ENCODE measurements around the gene TRAF3. TPM values are rescaled to one million over a fixed set of nuclear protein-coding genes. Genes with fewer than 3 reads are reported as not detected.

TRAF3 gene
- total RNA-seq, 1 donor from 2014 or later = 25.8 TPM

DNA sequence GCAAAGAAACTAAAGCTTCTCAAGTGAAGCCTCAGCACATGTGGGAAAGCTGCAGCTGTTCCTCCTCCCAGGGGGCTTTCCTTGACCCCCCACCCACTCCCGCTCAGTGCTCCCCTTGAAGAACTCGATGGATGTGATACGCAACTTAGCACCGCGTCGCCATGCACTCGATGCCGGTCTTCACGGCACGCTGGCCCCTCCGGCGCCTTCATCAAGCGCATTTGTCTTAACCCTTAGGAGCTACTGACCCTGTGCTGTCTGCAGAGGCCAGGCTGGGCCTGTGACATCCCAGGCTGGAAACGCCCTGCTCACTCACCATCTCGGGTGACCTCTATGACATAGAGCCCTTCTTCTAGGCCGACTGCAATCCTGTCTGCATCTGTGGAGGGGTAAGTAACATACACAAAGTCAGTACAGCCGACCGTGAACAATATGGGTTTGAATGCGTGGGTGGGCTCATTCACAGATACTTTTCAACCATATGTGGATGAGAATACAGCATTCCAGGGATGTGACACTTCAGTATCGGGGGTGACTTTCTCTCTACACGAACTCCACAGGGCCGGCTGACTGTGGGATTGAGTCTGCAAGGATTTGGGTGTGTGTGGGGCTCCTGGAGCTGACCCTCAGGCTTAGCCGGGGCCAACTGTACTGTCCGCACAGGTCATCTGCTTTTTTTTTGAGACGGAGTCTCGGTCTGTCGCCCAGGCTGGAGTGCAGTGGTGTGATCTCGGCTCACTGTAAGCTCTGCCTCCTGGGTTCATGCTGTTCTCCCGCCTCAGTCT, 168.3 kb downstream of the TRAF3 start:
- H3K4me1 Mint-ChIP-seq = no peaks in the 10 kb centered on the region
- no peaks in the 10 kb centered on the region for H3K27me3 Mint-ChIP-seq (ENCODE audit: low read depth)
- TF ChIP-seq, protein P1, sequence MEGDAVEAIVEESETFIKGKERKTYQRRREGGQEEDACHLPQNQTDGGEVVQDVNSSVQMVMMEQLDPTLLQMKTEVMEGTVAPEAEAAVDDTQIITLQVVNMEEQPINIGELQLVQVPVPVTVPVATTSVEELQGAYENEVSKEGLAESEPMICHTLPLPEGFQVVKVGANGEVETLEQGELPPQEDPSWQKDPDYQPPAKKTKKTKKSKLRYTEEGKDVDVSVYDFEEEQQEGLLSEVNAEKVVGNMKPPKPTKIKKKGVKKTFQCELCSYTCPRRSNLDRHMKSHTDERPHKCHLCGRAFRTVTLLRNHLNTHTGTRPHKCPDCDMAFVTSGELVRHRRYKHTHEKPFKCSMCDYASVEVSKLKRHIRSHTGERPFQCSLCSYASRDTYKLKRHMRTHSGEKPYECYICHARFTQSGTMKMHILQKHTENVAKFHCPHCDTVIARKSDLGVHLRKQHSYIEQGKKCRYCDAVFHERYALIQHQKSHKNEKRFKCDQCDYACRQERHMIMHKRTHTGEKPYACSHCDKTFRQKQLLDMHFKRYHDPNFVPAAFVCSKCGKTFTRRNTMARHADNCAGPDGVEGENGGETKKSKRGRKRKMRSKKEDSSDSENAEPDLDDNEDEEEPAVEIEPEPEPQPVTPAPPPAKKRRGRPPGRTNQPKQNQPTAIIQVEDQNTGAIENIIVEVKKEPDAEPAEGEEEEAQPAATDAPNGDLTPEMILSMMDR (conservative IDR thresholded peaks at IDR 0.05) = no peak
- DNase-seq (ENCODE audit: low read depth, low spot score) = no peak
- peak overlapping the region; percentile 35 for H3K27ac Mint-ChIP-seq (ENCODE audit: unreplicated experiment)
- no peak overlapping the region for H3K4me3 Mint-ChIP-seq
- H3K9me3 Mint-ChIP-seq = no peaks in the 10 kb centered on the region
- H3K36me3 Mint-ChIP-seq (ENCODE audit: low read depth) = peaks cover 6% of the 10 kb centered on the region

DNA sequence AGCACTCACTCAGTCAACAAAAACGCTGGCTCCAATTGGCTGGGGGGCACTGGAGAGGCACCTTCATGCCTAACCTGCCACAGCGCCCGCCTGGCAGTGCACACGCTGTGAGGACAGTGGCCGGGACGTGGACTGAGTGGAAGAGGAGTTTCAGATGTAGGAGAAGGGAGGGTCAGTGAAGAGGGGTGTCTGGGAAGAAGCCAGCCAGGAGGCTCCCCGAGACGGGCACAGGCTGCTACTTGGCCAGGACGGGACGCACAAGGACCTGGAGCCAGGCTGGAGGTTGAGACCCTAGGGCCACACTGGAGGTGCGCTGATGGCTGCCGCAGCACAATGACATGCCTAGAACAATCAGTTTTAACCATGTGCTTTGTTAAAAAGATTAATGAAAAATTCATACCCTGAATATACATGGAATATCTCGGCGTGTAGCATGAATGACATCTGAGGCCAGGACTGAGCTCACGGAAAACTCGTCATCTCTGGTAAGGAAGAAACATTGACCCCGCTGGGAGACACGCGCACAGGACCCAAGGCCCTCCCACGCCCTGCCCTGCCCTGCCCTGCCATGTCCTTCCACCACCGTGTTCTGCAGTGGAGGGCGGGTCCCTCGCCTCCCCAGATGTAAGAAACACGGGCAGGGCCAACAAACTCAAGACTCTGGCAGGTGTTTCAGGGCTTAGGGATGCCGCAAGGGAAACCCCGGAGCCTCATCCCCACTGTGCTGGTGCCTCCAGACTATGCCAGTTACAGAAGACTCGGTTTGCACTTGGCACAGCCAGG, 170.3 kb downstream of the TRAF3 start:
- Mint-ChIP-seq H3K27ac (ENCODE audit: unreplicated experiment) (no peak overlapping the region), H3K36me3 (ENCODE audit: low read depth) (peaks cover 5% of the 10 kb centered on the region)

DNA sequence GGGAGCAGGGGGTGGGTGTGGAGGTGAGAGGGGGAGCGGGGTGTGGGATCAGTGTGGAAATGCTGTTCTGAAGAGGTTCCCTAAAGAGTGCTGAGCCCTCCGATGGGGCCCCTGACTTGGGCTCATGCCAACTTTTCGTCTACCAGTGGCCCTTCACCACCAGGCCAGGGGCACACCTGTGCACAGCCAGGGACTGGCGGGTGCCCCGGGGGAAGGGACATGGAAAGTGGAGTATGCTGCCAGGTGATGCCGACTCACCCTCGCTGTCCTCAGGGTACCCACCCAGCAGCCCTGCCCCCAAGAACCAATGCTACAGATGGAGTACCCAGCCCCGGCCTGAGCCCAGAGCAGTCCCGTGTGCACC, 171.4 kb downstream of the TRAF3 start:
- no peaks in the 10 kb centered on the region for H3K4me1 Mint-ChIP-seq
- H3K27ac Mint-ChIP-seq (ENCODE audit: unreplicated experiment) = peak overlapping the region; percentile 50
- DNase-seq (ENCODE audit: low read depth, low spot score) = no peak
- no peaks in the 10 kb centered on the region for H3K27me3 Mint-ChIP-seq (ENCODE audit: low read depth)
- no peaks in the 10 kb centered on the region for H3K9me3 Mint-ChIP-seq
- no peak overlapping the region for H3K4me3 Mint-ChIP-seq
- TF ChIP-seq, protein P1 (conservative IDR thresholded peaks at IDR 0.05) = no peak
- peaks cover 5% of the 10 kb centered on the region for H3K36me3 Mint-ChIP-seq (ENCODE audit: low read depth)

More for the DNA sequence above, 170.3 kb downstream of the TRAF3 start:
- Mint-ChIP-seq H3K9me3 (no peaks in the 10 kb centered on the region), H3K4me3 (no peak overlapping the region), H3K27me3 (ENCODE audit: low read depth) (no peaks in the 10 kb centered on the region), H3K4me1 (no peaks in the 10 kb centered on the region)
- no peak for DNase-seq (ENCODE audit: low read depth, low spot score)
- TF ChIP-seq, protein P1 (conservative IDR thresholded peaks at IDR 0.05) = no peak

DNA sequence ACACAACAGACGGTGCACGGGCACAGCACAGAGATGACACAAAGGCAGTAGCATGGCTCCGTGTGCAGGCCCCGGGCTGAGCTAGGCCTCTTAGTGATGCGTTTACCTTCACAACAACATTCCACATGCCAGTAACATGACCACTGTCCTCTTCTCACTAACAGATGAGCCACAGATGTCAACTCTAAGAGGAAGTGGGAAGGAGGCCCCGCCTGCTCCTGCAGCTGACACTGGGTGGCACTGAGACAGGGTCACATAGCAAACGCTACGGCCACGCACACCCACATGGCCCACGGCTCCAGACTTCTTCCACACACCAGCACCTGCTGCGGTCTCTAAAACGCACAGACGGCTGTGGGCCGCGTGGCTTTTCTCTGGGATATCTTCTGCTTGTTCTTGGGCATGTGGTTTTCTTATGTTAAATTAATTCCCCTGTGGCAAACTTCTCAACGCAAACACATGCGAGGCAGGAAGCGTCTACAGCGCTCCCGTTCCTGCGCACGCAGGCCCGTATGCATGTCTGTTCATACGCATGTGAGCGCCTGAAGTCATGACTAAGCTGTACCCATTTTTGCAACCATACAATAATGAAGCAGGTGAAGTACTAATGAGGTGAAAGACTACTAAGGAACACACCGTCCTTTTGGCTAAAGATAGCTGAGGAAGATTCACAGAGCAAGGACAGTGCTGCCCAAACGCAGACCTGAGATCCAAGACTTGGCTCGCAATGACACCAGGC, 172.0 kb downstream of the TRAF3 start:
- no peak overlapping the region for H3K4me3 Mint-ChIP-seq
- TF ChIP-seq, protein P1 (conservative IDR thresholded peaks at IDR 0.05) = no peak
- H3K27me3 Mint-ChIP-seq (ENCODE audit: low read depth) = no peaks in the 10 kb centered on the region
- peak overlapping the region; percentile 50 for H3K27ac Mint-ChIP-seq (ENCODE audit: unreplicated experiment)
- peaks cover 5% of the 10 kb centered on the region for H3K36me3 Mint-ChIP-seq (ENCODE audit: low read depth)
- no peak for DNase-seq (ENCODE audit: low read depth, low spot score)
- no peaks in the 10 kb centered on the region for H3K9me3 Mint-ChIP-seq
- no peaks in the 10 kb centered on the region for H3K4me1 Mint-ChIP-seq

DNA sequence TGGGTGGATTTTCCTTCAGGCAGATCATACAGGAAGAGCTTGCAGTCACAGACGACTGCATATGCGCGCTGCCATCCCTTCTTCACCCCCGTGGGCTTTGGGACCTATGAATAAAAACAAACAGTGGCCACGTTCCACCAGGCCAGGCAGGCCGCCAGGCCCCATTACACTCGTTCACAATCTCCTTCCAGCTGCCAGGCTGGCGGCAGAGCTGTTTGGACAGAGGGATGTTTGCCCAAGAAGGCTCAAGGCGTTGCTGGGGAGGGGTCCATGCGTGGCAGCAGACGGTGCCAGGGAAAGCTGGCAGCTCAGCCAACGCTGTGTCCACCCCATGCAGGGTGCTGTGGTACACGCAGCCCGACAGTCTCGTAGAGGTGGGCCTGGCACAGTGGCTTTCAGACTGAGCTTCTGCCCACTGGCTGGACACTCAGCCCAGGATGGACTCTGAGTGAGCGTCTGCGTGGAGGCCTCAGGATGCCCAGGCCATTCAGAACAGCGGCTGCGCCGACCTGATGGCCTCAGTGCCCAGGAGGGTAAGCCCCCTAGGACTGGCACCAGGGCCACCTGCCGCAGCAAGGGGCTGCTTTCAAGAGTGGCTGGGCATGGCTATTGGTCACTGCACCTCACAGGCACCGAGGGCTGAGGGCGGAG, 172.7 kb downstream of the TRAF3 start:
- H3K9me3 Mint-ChIP-seq = no peaks in the 10 kb centered on the region

More for the DNA sequence above, 172.7 kb downstream of the TRAF3 start:
- TF ChIP-seq, protein P1 (conservative IDR thresholded peaks at IDR 0.05) = no peak
- Mint-ChIP-seq H3K4me1 (no peaks in the 10 kb centered on the region), H3K36me3 (ENCODE audit: low read depth) (peaks cover 5% of the 10 kb centered on the region), H3K27ac (ENCODE audit: unreplicated experiment) (no peak overlapping the region), H3K27me3 (ENCODE audit: low read depth) (no peaks in the 10 kb centered on the region), H3K4me3 (no peak overlapping the region)
- DNase-seq (ENCODE audit: low read depth, low spot score) = no peak
